Astrocyte of the cerebellum (primary cell): ENCODE results near the gene PCDHGB2.
A peak's percentile ranks its signal among the peaks of the same experiment; 100 is the strongest.
"Not testable (repeated sequence)": the region's sequence is repeated elsewhere in the genome, so short reads cannot be mapped to it uniquely, and the experiment has no call there.

Source experiments
- DNase-seq: peaks from one replicate; pipeline ENCODE4 v3.0.0-alpha.2; 2011; ENCODE audit warnings: low read depth
- H3K4me3 ChIP-seq: 2 replicates; pipeline ENCODE4 v1.5.1; 2011; ENCODE audit warnings: mild to moderate bottlenecking, low read depth, low read length, moderate library complexity
- CTCF ChIP-seq: IDR thresholded peaks from 2 replicates; pipeline ENCODE4 v1.5.1; 2012; ENCODE audit warnings: low read length, low read depth, moderate library complexity, mild to moderate bottlenecking; ENCODE audit errors: missing control alignments
- in situ Hi-C: cut with HindIII; loops from 2 replicates; pipeline ENCODE4 v1.10.0; 2017; ENCODE audit warnings: low sequenced_read_pairs

The PCDHGB2 gene

DNA sequence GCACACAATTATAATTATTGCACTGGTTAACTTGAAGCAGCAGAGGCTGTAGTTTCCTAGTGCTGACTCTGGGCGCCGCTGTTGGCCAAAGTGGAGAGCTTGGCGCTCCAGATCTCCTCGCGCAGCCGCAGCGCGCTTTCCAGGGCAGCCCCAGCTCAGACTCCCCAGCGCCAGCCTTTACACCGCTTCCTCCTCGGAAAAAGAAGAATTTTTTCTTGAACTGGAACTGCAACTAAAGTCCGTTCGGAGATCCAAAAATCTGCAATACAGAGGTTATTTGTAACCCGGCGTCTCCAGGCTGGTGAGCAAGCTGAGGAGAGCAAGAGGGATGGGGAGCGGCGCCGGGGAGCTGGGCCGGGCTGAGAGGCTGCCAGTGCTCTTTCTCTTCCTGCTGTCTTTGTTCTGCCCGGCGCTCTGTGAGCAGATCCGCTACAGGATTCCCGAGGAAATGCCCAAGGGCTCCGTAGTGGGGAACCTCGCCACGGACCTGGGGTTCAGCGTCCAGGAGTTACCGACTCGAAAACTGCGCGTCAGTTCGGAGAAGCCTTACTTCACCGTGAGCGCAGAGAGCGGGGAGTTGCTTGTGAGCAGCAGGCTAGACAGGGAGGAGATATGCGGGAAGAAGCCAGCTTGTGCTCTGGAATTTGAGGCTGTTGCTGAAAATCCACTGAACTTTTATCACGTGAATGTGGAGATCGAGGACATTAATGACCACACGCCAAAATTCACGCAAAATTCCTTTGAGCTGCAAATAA is 27.9 kb downstream of the PCDHGB2 start, which contains the start of gene PCDHGB4:
Gene PCDHGB4 (plus strand): TSS at position 142 of the 755 bp plus-strand sequence. CDS start 187 bp downstream, at position 329.
- peak within 1 kb of the TSS; percentile 24 for H3K4me3 ChIP-seq
- TF ChIP-seq CTCF = peak; percentile 49
- DNase-seq = not testable (repeated sequence)
- in situ Hi-C loops = loop anchor here (5.0 kb wide), 1 partner anchor 50 kb away; the partner anchor contains the start of gene PCDHGA2

- TF ChIP-seq CTCF = no peak
- no peak for DNase-seq
- in situ Hi-C loops = loop anchor here (5.0 kb wide), 1 partner anchor 51 kb away; the partner anchor contains the start of gene PCDHGA2
- H3K4me3 ChIP-seq = no peak overlapping the region
These were observed 28.9 kb downstream of the PCDHGB2 start for GRCh38 chr5:141388661-141389060.

DNA sequence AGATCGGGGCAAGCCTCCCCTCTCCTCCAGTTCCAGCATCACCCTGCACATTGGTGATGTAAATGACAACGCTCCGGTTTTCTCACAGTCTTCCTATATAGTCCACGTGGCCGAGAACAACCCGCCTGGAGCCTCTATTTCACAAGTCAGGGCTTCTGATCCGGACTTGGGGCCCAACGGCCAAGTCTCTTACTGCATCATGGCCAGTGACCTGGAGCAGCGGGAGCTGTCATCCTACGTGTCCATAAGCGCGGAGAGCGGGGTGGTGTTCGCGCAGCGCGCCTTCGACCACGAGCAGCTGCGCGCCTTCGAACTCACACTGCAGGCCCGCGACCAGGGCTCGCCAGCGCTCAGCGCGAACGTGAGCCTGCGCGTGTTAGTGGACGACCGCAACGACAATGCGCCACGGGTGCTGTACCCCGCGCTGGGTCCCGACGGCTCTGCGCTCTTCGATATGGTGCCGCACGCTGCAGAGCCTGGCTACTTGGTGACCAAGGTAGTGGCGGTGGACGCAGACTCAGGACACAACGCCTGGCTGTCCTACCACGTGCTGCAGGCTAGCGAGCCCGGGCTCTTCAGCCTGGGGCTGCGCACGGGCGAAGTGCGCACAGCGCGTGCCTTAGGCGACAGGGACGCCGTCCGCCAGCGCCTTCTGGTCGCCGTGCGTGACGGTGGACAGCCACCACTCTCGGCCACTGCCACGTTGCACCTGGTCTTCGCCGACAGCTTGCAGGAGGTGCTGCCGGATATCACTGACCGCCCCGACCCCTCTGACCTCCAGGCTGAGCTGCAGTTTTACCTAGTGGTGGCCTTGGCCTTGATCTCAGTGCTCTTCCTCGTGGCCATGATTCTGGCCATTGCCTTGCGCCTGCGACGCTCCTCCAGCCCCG is 29.6 kb downstream of the PCDHGB2 start:
- no peak overlapping the region for H3K4me3 ChIP-seq
- DNase-seq = no peak
- in situ Hi-C loops = loop anchor here (5.0 kb wide), 1 partner anchor 52 kb away; the partner anchor contains the start of gene PCDHGA2
- TF ChIP-seq CTCF = no peak

DNA sequence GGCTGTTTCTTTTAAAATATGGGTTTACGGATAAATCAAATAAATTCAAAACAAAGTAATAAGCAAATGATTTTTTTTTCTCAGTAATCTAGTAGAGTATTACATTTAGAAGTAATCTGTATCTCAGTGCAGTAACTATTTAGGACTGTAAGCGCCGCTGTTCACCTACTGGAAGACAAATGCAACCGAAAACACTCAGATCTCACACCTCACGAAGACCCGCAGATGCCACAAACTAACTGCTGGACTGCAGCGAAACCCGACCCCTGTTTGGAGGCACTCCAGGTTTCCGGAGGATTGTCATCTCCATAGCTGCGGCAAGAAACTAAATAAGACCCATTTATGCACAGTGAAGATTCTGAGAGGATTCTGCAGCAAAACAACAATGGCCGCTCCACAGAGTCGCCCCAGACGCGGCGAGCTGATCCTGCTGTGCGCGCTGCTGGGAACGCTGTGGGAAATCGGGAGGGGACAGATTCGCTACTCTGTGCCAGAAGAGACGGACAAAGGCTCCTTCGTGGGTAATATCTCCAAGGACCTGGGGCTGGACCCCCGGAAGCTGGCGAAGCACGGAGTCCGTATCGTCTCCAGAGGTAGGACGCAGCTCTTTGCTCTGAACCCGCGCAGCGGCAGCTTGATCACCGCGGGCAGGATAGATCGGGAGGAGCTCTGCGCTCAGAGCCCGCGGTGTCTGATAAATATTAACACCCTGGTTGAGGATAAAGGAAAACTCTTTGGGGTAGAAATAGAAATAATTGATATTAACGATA is 32.8 kb downstream of the PCDHGB2 start, which contains the start of gene PCDHGA8:
Gene PCDHGA8 (plus strand): TSS at position 205 of the 770 bp plus-strand sequence. CDS start 181 bp downstream, at position 386.
- in situ Hi-C loops = no loop called here
- TF ChIP-seq CTCF = peak; percentile 9
- no peak within 1 kb of the TSS for H3K4me3 ChIP-seq
- no peak for DNase-seq

- no peak overlapping the region for H3K4me3 ChIP-seq
- no peak for DNase-seq
These were observed 33.5 kb downstream of the PCDHGB2 start for GRCh38 chr5:141393267-141393666.

DNA sequence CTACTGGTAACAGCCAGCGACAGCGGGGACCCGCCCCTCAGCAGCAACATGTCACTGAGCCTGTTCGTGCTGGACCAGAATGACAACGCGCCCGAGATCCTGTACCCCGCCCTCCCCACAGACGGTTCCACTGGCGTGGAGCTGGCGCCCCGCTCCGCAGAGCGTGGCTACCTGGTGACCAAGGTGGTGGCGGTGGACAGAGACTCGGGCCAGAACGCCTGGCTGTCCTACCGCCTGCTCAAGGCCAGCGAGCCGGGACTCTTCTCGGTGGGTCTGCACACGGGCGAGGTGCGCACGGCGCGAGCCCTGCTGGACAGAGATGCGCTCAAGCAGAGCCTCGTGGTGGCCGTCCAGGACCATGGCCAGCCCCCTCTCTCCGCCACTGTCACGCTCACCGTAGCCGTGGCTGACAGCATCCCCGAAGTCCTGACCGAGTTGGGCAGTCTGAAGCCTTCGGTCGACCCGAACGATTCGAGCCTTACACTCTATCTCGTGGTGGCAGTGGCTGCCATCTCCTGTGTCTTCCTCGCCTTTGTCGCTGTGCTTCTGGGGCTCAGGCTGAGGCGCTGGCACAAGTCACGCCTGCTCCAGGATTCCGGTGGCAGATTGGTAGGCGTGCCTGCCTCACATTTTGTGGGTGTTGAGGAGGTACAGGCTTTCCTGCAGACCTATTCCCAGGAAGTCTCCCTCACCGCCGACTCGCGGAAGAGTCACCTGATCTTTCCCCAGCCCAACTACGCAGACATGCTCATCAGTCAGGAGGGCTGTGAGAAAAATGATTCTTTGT is 34.8 kb downstream of the PCDHGB2 start:
- H3K4me3 ChIP-seq, in situ Hi-C loops, DNase-seq: not testable (repeated sequence)

More at GRCh38 chr5:141393267-141393666, 33.5 kb downstream of the PCDHGB2 start:
- no peak for TF ChIP-seq CTCF
- in situ Hi-C loops = no loop called here
